Left kidney (tissue), 8 donors: ENCODE results near the gene SLIRP. TPM values are rescaled to one million over a fixed set of nuclear protein-coding genes. Genes with fewer than 3 reads are reported as not detected.
"Not testable (repeated sequence)": the region's sequence is repeated elsewhere in the genome, so short reads cannot be mapped to it uniquely, and the experiment has no call there.

Experiments
- DNase-seq: peaks from one replicate; pipeline ENCODE4 v3.0.0-alpha.2; 2013
- long read RNA-seq, 8 donors: transcript quantifications; one replicate each; lab custom pipeline, GENCODE V29; 2026
- polyA plus RNA-seq: library from polyadenylated mRNA; unstranded; fragments of 120-200 nt; gene quantifications from one replicate; pipeline ENCODE4 v1.2.1, GENCODE V29; 2013; ENCODE audit not compliant: insufficient read length

The SLIRP gene
- 95.0 TPM for polyA plus RNA-seq
- long read RNA-seq, donor 1, transcript SLIRP-209 (4 exons, 408 nt), result major isoform, 184 of 210 reads
- long read RNA-seq, donor 1, transcript SLIRP-201 (4 exons, 394 nt), result minor isoform, 6 of 210 reads
- long read RNA-seq, donor 1, partial matches to known transcripts, result 12 of 210 reads
- long read RNA-seq, donor 1, other reads (novel, unspliced or antisense), result 0 of 210 reads
- long read RNA-seq, donor 2, transcript SLIRP-207 (3 exons, 729 nt), result minor isoform, 6 of 181 reads
- long read RNA-seq, donor 2, transcript SLIRP-201 (4 exons, 394 nt), result minor isoform, 6 of 181 reads
- long read RNA-seq, donor 2, transcript SLIRP-209 (4 exons, 408 nt), result major isoform, 146 of 181 reads
- long read RNA-seq, donor 2, partial matches to known transcripts, result 19 of 181 reads
- long read RNA-seq, donor 2, other reads (novel, unspliced or antisense), result 0 of 181 reads
- long read RNA-seq, donor 3, transcript SLIRP-209 (4 exons, 408 nt), result major isoform, 97 of 110 reads
- long read RNA-seq, donor 3, partial matches to known transcripts, result 0 of 110 reads
- long read RNA-seq, donor 3, other reads (novel, unspliced or antisense), result 0 of 110 reads
- long read RNA-seq, donor 4, transcript SLIRP-209 (4 exons, 408 nt), result major isoform, 63 of 69 reads
- long read RNA-seq, donor 4, partial matches to known transcripts, result 0 of 69 reads
- long read RNA-seq, donor 4, other reads (novel, unspliced or antisense), result 0 of 69 reads
- long read RNA-seq, donor 5, transcript SLIRP-202 (4 exons, 285 nt), result minor isoform, 5 of 385 reads
- long read RNA-seq, donor 5, transcript SLIRP-209 (4 exons, 408 nt), result major isoform, 339 of 385 reads
- long read RNA-seq, donor 5, transcript SLIRP-201 (4 exons, 394 nt), result minor isoform, 10 of 385 reads
- long read RNA-seq, donor 5, transcript SLIRP-207 (3 exons, 729 nt), result minor isoform, 8 of 385 reads
- long read RNA-seq, donor 5, partial matches to known transcripts, result 6 of 385 reads
- long read RNA-seq, donor 5, other reads (novel, unspliced or antisense), result 13 of 385 reads
- long read RNA-seq, donor 6, transcript SLIRP-207 (3 exons, 729 nt), result minor isoform, 5 of 337 reads
- long read RNA-seq, donor 6, transcript SLIRP-209 (4 exons, 408 nt), result major isoform, 203 of 337 reads
- long read RNA-seq, donor 6, transcript SLIRP-201 (4 exons, 394 nt), result minor isoform, 6 of 337 reads
- long read RNA-seq, donor 6, partial matches to known transcripts, result 95 of 337 reads
- long read RNA-seq, donor 6, other reads (novel, unspliced or antisense), result 20 of 337 reads
- long read RNA-seq, donor 7, transcript SLIRP-209 (4 exons, 408 nt), result major isoform, 261 of 297 reads
- long read RNA-seq, donor 7, transcript SLIRP-207 (3 exons, 729 nt), result minor isoform, 9 of 297 reads
- long read RNA-seq, donor 7, partial matches to known transcripts, result 12 of 297 reads
- long read RNA-seq, donor 7, other reads (novel, unspliced or antisense), result 5 of 297 reads
- long read RNA-seq, donor 8, transcript SLIRP-209 (4 exons, 408 nt), result major isoform, 73 of 81 reads
- long read RNA-seq, donor 8, partial matches to known transcripts, result 0 of 81 reads
- long read RNA-seq, donor 8, other reads (novel, unspliced or antisense), result 0 of 81 reads

DNA sequence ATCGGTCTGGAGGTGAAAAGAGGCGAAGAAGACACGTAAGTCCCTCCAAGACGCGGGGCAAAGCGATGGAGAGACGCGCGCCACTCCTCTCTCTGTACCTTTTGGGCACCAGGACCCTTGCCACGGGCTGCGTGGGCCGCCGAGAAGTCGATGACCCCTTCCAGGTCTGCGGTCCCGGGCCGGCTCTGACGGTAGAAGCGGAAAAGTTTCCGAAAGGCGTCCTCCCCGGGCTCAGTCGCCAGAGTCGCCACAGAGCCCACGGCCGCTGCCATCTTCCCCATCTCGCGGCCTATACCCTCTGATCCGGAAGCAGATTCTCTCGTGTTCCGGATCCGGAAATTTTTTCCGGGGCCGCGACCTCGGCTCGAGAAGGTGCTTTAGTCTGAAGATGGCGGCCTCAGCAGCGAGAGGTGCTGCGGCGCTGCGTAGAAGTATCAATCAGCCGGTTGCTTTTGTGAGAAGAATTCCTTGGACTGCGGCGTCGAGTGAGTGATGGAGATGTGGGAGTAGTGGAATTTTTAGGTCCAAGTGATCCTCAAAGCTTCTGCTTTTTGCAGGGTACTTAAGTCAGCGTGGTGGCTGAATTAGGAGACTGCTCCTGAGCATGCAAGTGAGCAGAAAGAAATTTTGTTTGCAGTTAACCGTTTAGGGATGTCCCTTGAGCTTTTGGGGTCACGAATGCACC lies at the start of gene SLIRP, which contains the start of gene ALKBH1:
Gene SLIRP, plus strand, starts transcription at position 380 of the 685 bp plus-strand sequence. Its CDS starts 9 bp downstream, at position 389.
Gene ALKBH1, minus strand, starts transcription at position 300 of the 685 bp plus-strand sequence. Its CDS starts 19 bp downstream, at position 281.
- DNase-seq, result peak; percentile 95

DNA sequence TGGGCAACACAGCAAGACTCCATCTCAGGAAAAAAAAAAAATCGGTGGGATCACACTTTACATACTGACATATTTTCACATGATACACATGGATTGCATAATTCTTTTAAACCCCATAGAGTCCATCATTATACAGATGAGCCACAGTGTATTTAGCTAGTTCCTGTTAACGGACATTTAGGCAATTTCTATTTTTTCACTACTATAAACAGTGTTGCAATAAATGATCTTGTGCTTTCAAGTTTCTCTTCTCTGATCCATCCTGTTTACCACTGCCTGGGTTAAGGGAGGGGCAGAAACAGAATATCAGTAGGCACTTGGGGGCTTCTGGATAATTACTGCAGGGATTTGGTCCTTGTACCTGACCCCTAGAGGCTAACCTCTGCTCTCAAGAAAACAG lies 48.1 kb upstream of the SLIRP start:
- DNase-seq, result no peak

DNA sequence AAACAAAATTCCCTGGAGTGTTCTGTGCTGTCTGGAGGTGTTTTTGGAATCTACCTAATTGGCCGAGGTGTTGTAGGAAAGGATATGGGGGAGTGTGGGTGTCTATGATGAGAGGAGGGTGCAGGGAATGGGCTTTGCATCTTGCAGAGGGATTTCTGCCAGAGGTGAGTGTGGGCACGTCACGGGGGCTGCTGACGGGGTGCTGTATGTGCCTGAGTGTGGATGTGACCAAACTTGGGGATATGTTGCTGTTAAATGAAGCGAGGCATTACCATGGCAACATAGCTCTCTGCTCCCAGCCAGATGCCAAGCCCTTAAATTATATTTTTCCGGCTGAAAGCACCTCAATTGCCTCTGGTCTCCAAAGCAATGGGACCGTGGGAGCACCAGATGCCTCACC lies 47.1 kb upstream of the SLIRP start:
- peak; percentile 51 for DNase-seq

GRCh38 chr14:77661562-77661961 lies 46.3 kb upstream of the SLIRP start:
- DNase-seq, result not testable (repeated sequence)

GRCh38 chr14:77663293-77663692 lies 44.6 kb upstream of the SLIRP start:
- no peak for DNase-seq

DNA sequence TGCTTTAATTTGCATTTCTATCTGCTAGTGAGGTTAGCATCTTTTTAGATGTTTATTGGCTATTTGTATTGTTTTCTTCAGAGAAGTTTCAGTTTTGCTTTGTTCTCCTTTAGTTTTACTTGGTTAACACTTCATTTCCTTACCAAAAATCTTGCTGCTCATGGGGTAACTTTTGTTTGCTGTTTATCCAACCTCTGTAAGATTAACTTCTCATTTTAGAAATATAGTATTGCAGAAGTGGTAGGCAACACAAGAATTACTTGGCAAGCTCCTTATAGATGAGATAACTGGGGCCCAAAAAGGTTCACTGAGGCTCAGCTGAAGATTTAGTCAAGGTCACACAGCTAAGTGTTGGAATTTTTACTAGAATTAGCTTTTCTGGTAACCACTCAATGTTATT lies 40.6 kb upstream of the SLIRP start:
- no peak for DNase-seq

GRCh38 chr14:77673193-77673592 lies 34.7 kb upstream of the SLIRP start:
- DNase-seq, result no peak

DNA sequence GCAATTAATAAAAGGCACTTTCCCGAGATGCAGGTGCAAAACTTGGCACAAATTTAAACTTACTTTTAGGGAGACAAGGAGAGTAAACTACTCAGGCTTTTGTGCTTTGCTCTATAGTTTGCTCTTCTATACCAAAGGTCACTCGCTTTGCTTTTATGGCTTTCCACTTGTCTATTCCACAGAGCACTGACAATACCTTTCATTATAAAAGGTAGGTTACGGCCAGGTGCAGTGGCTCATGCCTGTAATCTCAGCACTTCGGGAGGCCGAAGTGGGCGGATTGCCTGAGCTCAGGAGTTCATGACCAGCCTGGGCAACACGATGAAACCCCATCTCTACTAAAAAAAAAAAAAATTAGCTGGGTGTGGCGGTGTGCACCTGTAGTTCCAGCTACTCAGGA lies 33.0 kb upstream of the SLIRP start:
- no peak for DNase-seq

- DNase-seq, result no peak
Observed at GRCh38 chr14:77681196-77682157, 26.4 kb upstream of the SLIRP start.

DNA sequence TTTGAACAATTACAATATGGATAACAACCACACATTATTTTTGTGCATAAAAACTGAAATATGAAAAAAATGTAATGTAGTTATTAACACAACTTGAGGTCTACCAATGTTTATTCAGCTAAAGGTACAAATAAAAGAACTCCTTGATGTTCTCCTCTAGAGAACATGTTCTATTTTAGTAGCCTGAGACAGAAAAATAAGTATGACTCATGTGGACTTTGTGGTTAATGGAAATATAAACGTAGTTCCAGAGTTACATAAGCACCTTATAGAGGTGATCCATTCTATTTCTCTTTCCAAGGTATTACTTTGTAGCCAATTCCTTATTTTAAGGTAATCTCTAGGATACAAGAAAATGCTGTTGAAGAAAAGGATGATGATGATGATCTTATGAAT lies 25.7 kb upstream of the SLIRP start:
- DNase-seq, result no peak

GRCh38 chr14:77691259-77691658 lies 16.6 kb upstream of the SLIRP start:
- no peak for DNase-seq

DNA sequence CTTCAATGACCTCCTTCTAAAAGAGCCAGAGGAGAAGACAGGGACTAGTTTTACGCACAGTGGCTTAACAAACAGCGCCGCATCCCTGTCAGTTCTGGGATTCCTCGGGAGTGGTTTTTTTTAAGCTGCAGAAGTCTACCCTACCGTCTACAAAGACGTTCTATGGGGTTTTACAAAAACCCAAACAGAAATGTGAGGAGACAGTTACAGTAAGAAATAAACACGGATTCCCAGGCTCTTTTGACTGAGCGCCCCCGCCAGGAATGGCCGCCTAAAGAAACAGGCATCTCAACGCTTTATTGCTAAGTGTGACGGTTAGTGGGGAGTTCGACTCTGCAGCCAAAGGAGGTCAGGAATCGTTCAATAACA lies 564 bp upstream of the SLIRP start:
- peak; percentile 26 for DNase-seq

- DNase-seq, result no peak
Observed at GRCh38 chr14:77708749-77709148, 846 bp downstream of the SLIRP start.

GRCh38 chr14:77709412-77709811 lies 1.5 kb downstream of the SLIRP start:
- no peak for DNase-seq

GRCh38 chr14:77710364-77710763 lies 2.5 kb downstream of the SLIRP start:
- no peak for DNase-seq

DNA sequence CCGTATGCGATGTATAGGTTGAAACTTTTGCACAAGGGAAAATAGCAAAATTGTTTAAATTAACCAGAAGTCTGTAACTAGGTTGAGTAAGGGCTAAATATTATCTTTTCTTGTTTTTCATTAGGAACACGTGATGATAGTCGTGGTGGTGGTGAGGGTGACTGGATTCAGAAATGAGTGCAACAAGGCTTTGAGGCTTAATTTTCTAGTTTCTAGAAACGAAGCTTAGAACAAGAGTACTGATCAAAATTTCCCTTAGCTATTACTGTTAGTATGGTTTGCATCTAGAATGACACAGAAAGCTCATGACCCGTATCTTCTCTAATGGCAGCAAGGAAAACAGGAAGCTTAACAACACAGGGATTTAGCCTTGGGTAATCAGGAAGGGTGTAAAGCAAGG lies 7.0 kb downstream of the SLIRP start:
- no peak for DNase-seq

DNA sequence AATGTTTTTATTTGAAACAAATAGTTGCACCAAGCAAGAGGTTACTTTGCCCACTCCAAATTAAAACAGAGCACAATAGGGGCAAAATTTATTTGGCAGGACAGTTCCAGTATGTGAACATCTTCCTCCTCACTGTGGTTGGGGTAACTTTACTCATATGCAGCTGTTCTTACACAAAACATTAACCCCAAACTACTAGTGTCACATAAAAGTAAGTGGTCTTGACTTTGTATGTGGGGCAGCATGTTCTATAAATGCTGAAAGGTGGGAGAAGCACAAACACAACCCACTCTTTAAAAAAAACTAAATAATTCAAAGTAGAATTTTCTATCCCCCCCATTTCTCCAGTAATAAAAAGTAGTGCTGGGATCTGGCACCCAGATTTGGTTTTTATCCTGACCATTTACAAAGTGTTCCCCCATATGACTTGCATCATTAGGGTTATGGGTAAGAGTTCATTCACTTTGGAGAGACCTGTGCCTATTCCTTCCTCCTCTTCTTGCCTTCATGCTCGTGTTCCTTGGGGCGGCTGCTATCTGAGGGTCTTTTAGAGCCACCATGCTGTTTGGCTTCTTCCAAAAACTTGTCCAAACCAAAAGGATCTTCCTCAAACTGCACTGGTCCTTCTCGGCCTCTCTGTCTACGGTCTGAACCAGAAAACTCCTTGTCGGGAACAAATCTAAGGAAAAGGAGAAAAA lies 9.9 kb downstream of the SLIRP start:
- DNase-seq, result no peak

DNA sequence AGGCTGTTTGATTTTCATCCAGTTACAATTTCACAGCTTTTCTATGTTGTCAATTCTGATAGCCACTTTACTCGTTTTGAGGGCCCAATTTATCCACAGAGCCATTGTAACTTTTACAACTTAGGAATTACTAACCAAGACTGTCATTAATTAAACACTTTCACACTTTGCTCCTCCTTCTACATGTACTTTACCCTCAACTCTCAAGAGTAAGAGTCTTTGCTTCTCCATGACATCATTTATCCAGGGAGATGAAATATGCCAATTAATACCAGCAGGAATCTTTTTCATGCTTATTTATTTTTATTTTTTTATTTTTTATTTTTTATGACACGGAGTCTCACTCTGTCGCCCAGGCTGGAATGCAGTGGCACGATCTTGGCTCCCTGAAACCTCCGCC lies 13.5 kb downstream of the SLIRP start:
- DNase-seq, result no peak

- no peak for DNase-seq
Observed at GRCh38 chr14:77722301-77722700, 14.4 kb downstream of the SLIRP start.
